Endothelial cell of umbilical vein (primary cell): ENCODE measurements around the gene PFKFB3. TPM values are rescaled to one million over a fixed set of nuclear protein-coding genes. Genes with fewer than 3 reads are reported as not detected.

ENCODE experiments used
- BruUV-seq: library from RNA; stranded (reverse); fragments of 400-500 nt; replicated peaks from 2 replicates; lab custom pipeline; 2021; lab: Mats Ljungman, UMichigan
- CTCF ChIA-PET: fragments of 300-600, 350-600 bp; sonication (Branson Sonifier 250); formaldehyde crosslinking; loops from one replicate; lab custom pipeline; 2021; ENCODE audit warnings: antibody characterized with exemption, inconsistent platforms; lab: Charles Lee
- POLR2A ChIA-PET: fragments of 300-600, 350-600 bp; sonication (Branson Sonifier 250); formaldehyde crosslinking; loops from one replicate; lab custom pipeline; 2021; ENCODE audit warnings: antibody characterized with exemption, inconsistent platforms; lab: Charles Lee
- DNase-seq: peaks from one replicate; pipeline ENCODE4 v3.0.0-alpha.2; 2011; ENCODE audit warnings: low read depth, low spot score
- FAIRE-seq: peaks from 2 replicates; lab custom pipeline; 2011; peaks lifted over from hg19 to GRCh38; lab: Jason Lieb, UNC
- H2AFZ ChIP-seq: 2 replicates; pipeline ENCODE4 v1.6.0; 2012; ENCODE audit warnings: low read depth, low read length, control low read depth, inconsistent platforms
- H3K27ac ChIP-seq: 2 replicates; pipeline ENCODE4 v1.5.1; 2011; ENCODE audit warnings: low read depth, mild to moderate bottlenecking, control low read depth, low read length, moderate library complexity; ENCODE audit not compliant: insufficient read depth
- H3K27me3 ChIP-seq, 2 experiments: 2 replicates each; pipeline versions ENCODE4 v1.6.0 to v1.6.1; 2011; ENCODE audit warnings: low read length in 2 of 2, mixed read lengths in 1 of 2; ENCODE audit not compliant: control insufficient read depth in 2 of 2, insufficient read depth in 2 of 2
- H3K36me3 ChIP-seq, 2 experiments: 2 replicates in 1 of 2; 3 replicates in 1 of 2; pipeline ENCODE4 v1.5.1; 2011; ENCODE audit warnings: low read length in 2 of 2, mild to moderate bottlenecking in 1 of 2, moderate library complexity in 1 of 2; ENCODE audit not compliant: control insufficient read depth in 2 of 2, insufficient read depth in 2 of 2; ENCODE audit errors: extremely low read depth in 1 of 2
- H3K4me1 ChIP-seq: 3 replicates; pipeline ENCODE4 v1.5.1; 2011; ENCODE audit warnings: mild to moderate bottlenecking, low read length; ENCODE audit not compliant: control insufficient read depth, insufficient read depth; ENCODE audit errors: extremely low read depth
- H3K4me2 ChIP-seq: 2 replicates; pipeline ENCODE4 v1.6.1; 2011; ENCODE audit warnings: low read length, control low read depth, mixed read lengths; ENCODE audit not compliant: insufficient read depth
- H3K4me3 ChIP-seq, 3 experiments: fragments of 200-600 bp in 1 of 3; sonication (generic), shearing (Covaris generic) in 1 of 3; replicated peaks in 1 of 3; 2 replicates each; pipeline ENCODE4 v1.5.1; 2011 to 2016; ENCODE audit warnings: control low read depth in 3 of 3, low read length in 3 of 3, mild to moderate bottlenecking in 2 of 3, inconsistent platforms in 1 of 3, low read depth in 1 of 3, moderate library complexity in 1 of 3; ENCODE audit not compliant: insufficient read depth in 1 of 3
- H3K79me2 ChIP-seq: 2 replicates; pipeline ENCODE4 v1.6.0; 2012; ENCODE audit warnings: low read length, inconsistent platforms; ENCODE audit not compliant: control insufficient read depth, insufficient read depth
- H3K9ac ChIP-seq: replicated peaks from 2 replicates; pipeline ENCODE3; 2011; ENCODE audit warnings: low read length, control low read depth; ENCODE audit not compliant: insufficient read depth; ENCODE audit errors: extremely low read depth
- H3K9me1 ChIP-seq: replicated peaks from 3 replicates; pipeline ENCODE4 v1.6.0; 2011; ENCODE audit warnings: mild to moderate bottlenecking, low read length; ENCODE audit not compliant: control insufficient read depth, insufficient read depth; ENCODE audit errors: extremely low read depth
- H3K9me3 ChIP-seq: replicated peaks from 2 replicates; pipeline ENCODE4 v1.5.1; 2012; ENCODE audit warnings: low read length, inconsistent platforms; ENCODE audit not compliant: control insufficient read depth, insufficient read depth
- H4K20me1 ChIP-seq: replicated peaks from 2 replicates; pipeline ENCODE3; 2011; ENCODE audit warnings: mild to moderate bottlenecking, low read length; ENCODE audit not compliant: control insufficient read depth, insufficient read depth; ENCODE audit errors: extremely low read depth
- EZH2 ChIP-seq: IDR thresholded peaks from 2 replicates; pipeline ENCODE4 v1.6.1; 2012; ENCODE audit warnings: borderline replicate concordance, low read depth, mild to moderate bottlenecking, moderate library complexity, low read length, inconsistent platforms; ENCODE audit not compliant: severe bottlenecking
- FOS ChIP-seq: IDR thresholded peaks from 2 replicates; pipeline ENCODE4 v1.6.1; 2011; ENCODE audit warnings: mild to moderate bottlenecking, low read length, moderate library complexity, borderline replicate concordance; ENCODE audit not compliant: insufficient read depth
- GATA2 ChIP-seq: IDR thresholded peaks from 2 replicates; pipeline ENCODE4 v1.7.0; 2011; ENCODE audit warnings: low read depth, mild to moderate bottlenecking, moderate library complexity, mixed read lengths, low read length; ENCODE audit not compliant: insufficient read length, insufficient read depth
- JUN ChIP-seq: IDR thresholded peaks from 2 replicates; pipeline ENCODE4 v1.6.1; 2011; ENCODE audit warnings: borderline replicate concordance, low read depth; ENCODE audit not compliant: insufficient read length, insufficient read depth
- MYC ChIP-seq: IDR thresholded peaks from one replicate; pipeline ENCODE4 v1.6.1; 2011; ENCODE audit warnings: mild to moderate bottlenecking, low read depth, low read length
- POLR2A ChIP-seq: IDR thresholded peaks from 2 replicates; pipeline ENCODE4 v1.6.1; 2012; ENCODE audit warnings: low read depth, mild to moderate bottlenecking, control low read depth, low read length
- POLR2AphosphoS5 ChIP-seq: IDR thresholded peaks from 2 replicates; pipeline ENCODE4 v1.6.1; 2012; ENCODE audit warnings: low read depth, mild to moderate bottlenecking, control low read depth, low read length, moderate library complexity; ENCODE audit not compliant: insufficient read depth
- dilution Hi-C: fragments of 300-500 bp; cut with MboI; formaldehyde crosslinking; loops from one replicate; pipeline ENCODE4 v1.15.0; 2019; ENCODE audit warnings: low sequenced_read_pairs; ENCODE audit not compliant: extremely low pct_ligation_motif_present
- intact Hi-C: fragments of 100-400 bp; cut with micrococcal nuclease; formaldehyde crosslinking; loops from one replicate; pipeline ENCODE4 v1.10.0; 2022
- polyA plus RNA-seq, 4 experiments: library from polyadenylated mRNA; depleted of rRNA in 3 of 4; stranded (reverse) in 3 of 4; unstranded in 1 of 4; fragments of >200 nt; gene quantifications; 2 replicates each; pipeline versions ENCODE4 v1.2.1 to v1.2.3, GENCODE V29; 2011 to 2012; ENCODE audit warnings: missing spikeins in 1 of 4
- total RNA-seq: library from RNA; stranded (reverse); gene quantifications from 2 replicates; pipeline ENCODE4 v1.2.3, GENCODE V29; 2021
- TF ChIP-seq, protein P1 (sequence below): IDR thresholded peaks from 2 replicates; pipeline ENCODE4 v1.6.1; 2011; ENCODE audit not compliant: insufficient read depth, insufficient read length
- TF ChIP-seq, protein P2 (sequence below), 2 donors: IDR thresholded peaks; 1 replicate in 1 of 2; 2 replicates in 1 of 2; pipeline ENCODE4 v1.5.1; 2011; ENCODE audit warnings: low read length in 2 of 2, mild to moderate bottlenecking in 2 of 2, moderate library complexity in 2 of 2, control low read depth in 1 of 2, inconsistent platforms in 1 of 2, low read depth in 1 of 2; ENCODE audit not compliant: insufficient read depth in 1 of 2; ENCODE audit errors: extremely low read depth in 1 of 2

The PFKFB3 gene
- total and polyA plus RNA-seq, 2 donors (not counting 3 experiments of a cell fraction or from before 2014, with no cell fraction given): 15.8 to 33.7 TPM

DNA sequence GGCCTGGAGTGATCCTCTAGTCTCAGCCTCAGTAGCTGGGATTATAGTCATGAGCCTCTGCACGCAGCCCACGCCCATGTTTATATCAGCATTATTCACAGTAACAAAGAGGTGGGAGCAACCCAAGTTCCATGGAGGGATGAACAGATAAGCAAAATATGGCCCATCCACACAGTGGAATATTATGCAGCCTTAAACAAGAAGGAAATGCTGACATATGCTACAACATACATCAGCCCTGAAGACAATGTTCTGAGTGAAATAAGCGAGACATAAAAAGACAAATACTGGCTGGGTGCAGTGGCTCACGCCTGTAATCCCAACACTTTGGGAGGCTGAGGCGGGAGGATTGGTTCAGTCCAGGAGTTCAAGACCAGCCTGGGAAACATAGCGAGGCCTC is 21.5 kb upstream of the PFKFB3 start:
- DNase-seq (no peak), FAIRE-seq (peak; percentile 21)
- Histone ChIP-seq H3K27ac (no peak overlapping the region), H3K4me1 (peaks cover 7% of the 10 kb centered on the region), H3K4me2 (no peak overlapping the region), H3K79me2 (peaks cover 15% of the 10 kb centered on the region), H4K20me1 (peaks cover 2% of the 10 kb centered on the region), H3K27me3 (no peaks in the 10 kb centered on the region), H3K9me3 (no peaks in the 10 kb centered on the region), H3K9me1 (no peaks in the 10 kb centered on the region), H2AFZ (no peak overlapping the region), H3K9ac (no peak overlapping the region), H3K4me3 (no peak overlapping the region), H3K36me3 (no peaks in the 10 kb centered on the region)
- TF ChIP-seq POLR2A (no peak), MYC (no peak), POLR2AphosphoS5 (no peak), FOS (no peak), EZH2 (no peak), JUN (no peak), GATA2 (no peak)
- TF ChIP-seq, protein P1, sequence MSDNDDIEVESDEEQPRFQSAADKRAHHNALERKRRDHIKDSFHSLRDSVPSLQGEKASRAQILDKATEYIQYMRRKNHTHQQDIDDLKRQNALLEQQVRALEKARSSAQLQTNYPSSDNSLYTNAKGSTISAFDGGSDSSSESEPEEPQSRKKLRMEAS: no peak
- TF ChIP-seq, protein P2, sequence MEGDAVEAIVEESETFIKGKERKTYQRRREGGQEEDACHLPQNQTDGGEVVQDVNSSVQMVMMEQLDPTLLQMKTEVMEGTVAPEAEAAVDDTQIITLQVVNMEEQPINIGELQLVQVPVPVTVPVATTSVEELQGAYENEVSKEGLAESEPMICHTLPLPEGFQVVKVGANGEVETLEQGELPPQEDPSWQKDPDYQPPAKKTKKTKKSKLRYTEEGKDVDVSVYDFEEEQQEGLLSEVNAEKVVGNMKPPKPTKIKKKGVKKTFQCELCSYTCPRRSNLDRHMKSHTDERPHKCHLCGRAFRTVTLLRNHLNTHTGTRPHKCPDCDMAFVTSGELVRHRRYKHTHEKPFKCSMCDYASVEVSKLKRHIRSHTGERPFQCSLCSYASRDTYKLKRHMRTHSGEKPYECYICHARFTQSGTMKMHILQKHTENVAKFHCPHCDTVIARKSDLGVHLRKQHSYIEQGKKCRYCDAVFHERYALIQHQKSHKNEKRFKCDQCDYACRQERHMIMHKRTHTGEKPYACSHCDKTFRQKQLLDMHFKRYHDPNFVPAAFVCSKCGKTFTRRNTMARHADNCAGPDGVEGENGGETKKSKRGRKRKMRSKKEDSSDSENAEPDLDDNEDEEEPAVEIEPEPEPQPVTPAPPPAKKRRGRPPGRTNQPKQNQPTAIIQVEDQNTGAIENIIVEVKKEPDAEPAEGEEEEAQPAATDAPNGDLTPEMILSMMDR (IDR thresholded peaks at IDR 0.05; ENCODE audit: extremely low read depth in 1 of 2, insufficient read depth in 1 of 2, low read depth in 1 of 2, low read length in 2 of 2): no peak
- ChIA-PET POLR2A (no interaction called here), CTCF (interaction anchor here (0.8 kb wide), 1 partner anchor 21 kb away, joined by 3 read pairs; the partner anchor contains the start of gene PFKFB3)
- dilution Hi-C loops (no loop called here), intact Hi-C loops (no loop called here)
- no TSS peak for BruUV-seq
